Measurements from ENCODE around the gene ACTR1A. TPM values are rescaled to one million over a fixed set of nuclear protein-coding genes. Genes with fewer than 3 reads are reported as not detected.

The ACTR1A gene
- polyA plus RNA-seq, 1 donor (not counting 4 experiments of a cell fraction or from before 2014, with no cell fraction given), result 162 TPM

GRCh38 chr10:102458656-102459055 is 43.9 kb downstream of the ACTR1A start:
- dilution Hi-C loops (cut with MboI; ENCODE audit: extremely low pct_ligation_motif_present, low sequenced_read_pairs), result no loop called here
- Histone ChIP-seq H2AFZ (ENCODE audit: control insufficient read depth, low read length) (no peak overlapping the region), H3K4me3 (ENCODE audit: control insufficient read depth in 2 of 3, extremely low read depth in 1 of 3, insufficient read depth in 2 of 3, low read depth in 1 of 3, low read length in 3 of 3) (no peak overlapping the region), H3K79me2 (ENCODE audit: control insufficient read depth, insufficient read depth, low read length) (no peaks in the 10 kb centered on the region), H3K27ac (ENCODE audit: control insufficient read depth, insufficient read depth, low read length) (no peak overlapping the region), H3K4me1 (ENCODE audit: control insufficient read depth, extremely low read depth, insufficient read depth, low read length) (peaks cover 23% of the 10 kb centered on the region), H4K20me1 (ENCODE audit: control insufficient read depth, extremely low read depth, insufficient read depth, low read length) (no peaks in the 10 kb centered on the region), H3K9me3 (ENCODE audit: control insufficient read depth, low read depth, low read length) (no peaks in the 10 kb centered on the region), H3K36me3 (ENCODE audit: control insufficient read depth in 2 of 2, extremely low read depth in 1 of 2, insufficient read depth in 2 of 2, low read length in 2 of 2) (peaks cover 0 to 5% of the 10 kb centered on the region in 2 experiments), H3K27me3 (ENCODE audit: control insufficient read depth, extremely low read depth, insufficient read depth, low read length) (no peaks in the 10 kb centered on the region), H3K9me1 (ENCODE audit: control insufficient read depth, extremely low read depth, insufficient read depth, low read length) (peaks cover 3% of the 10 kb centered on the region), H3K9ac (ENCODE audit: control insufficient read depth, extremely low read depth, insufficient read depth, low read length) (no peak overlapping the region), H3K4me2 (ENCODE audit: control insufficient read depth, extremely low read depth, insufficient read depth, low read depth, low read length) (no peak overlapping the region)
- DNase-seq (ENCODE audit: low read depth, low spot score) (no peak), FAIRE-seq (no peak)
- TF ChIP-seq CTCF (optimal IDR thresholded peaks at IDR 0.05 in 1 of 3, IDR thresholded peaks at IDR 0.05 in 1 of 3, conservative IDR thresholded peaks at IDR 0.05 in 1 of 3; ENCODE audit: extremely low read depth in 1 of 3, insufficient read depth in 2 of 3, low read length in 3 of 3), result no peak
- TF ChIP-seq EZH2 (IDR thresholded peaks at IDR 0.05; ENCODE audit: low read length), result no peak

- dilution Hi-C loops (cut with MboI; ENCODE audit: extremely low pct_ligation_motif_present, low sequenced_read_pairs), result no loop called here
- TF ChIP-seq CTCF (optimal IDR thresholded peaks at IDR 0.05 in 1 of 3, IDR thresholded peaks at IDR 0.05 in 1 of 3, conservative IDR thresholded peaks at IDR 0.05 in 1 of 3; ENCODE audit: extremely low read depth in 1 of 3, insufficient read depth in 2 of 3, low read length in 3 of 3) (no peak), EZH2 (IDR thresholded peaks at IDR 0.05; ENCODE audit: low read length) (no peak)
These were observed 44.8 kb downstream of the ACTR1A start for GRCh38 chr10:102457591-102458150.

More at GRCh38 chr10:102457591-102458150, 44.8 kb downstream of the ACTR1A start:
- Histone ChIP-seq H3K27me3 (ENCODE audit: control insufficient read depth, extremely low read depth, insufficient read depth, low read length) (no peaks in the 10 kb centered on the region), H3K79me2 (ENCODE audit: control insufficient read depth, insufficient read depth, low read length) (no peaks in the 10 kb centered on the region), H3K9ac (ENCODE audit: control insufficient read depth, extremely low read depth, insufficient read depth, low read length) (no peak overlapping the region), H2AFZ (ENCODE audit: control insufficient read depth, low read length) (no peak overlapping the region), H4K20me1 (ENCODE audit: control insufficient read depth, extremely low read depth, insufficient read depth, low read length) (no peaks in the 10 kb centered on the region), H3K4me1 (ENCODE audit: control insufficient read depth, extremely low read depth, insufficient read depth, low read length) (peaks cover 22% of the 10 kb centered on the region), H3K4me2 (ENCODE audit: control insufficient read depth, extremely low read depth, insufficient read depth, low read depth, low read length) (no peak overlapping the region), H3K27ac (ENCODE audit: control insufficient read depth, insufficient read depth, low read length) (no peak overlapping the region), H3K4me3 (ENCODE audit: control insufficient read depth in 2 of 3, extremely low read depth in 1 of 3, insufficient read depth in 2 of 3, low read depth in 1 of 3, low read length in 3 of 3) (no peak overlapping the region), H3K9me3 (ENCODE audit: control insufficient read depth, low read depth, low read length) (no peaks in the 10 kb centered on the region), H3K36me3 (ENCODE audit: control insufficient read depth in 2 of 2, extremely low read depth in 1 of 2, insufficient read depth in 2 of 2, low read length in 2 of 2) (peaks cover 0 to 5% of the 10 kb centered on the region in 2 experiments), H3K9me1 (ENCODE audit: control insufficient read depth, extremely low read depth, insufficient read depth, low read length) (peaks cover 3% of the 10 kb centered on the region)
- FAIRE-seq, result no peak
- no peak for DNase-seq (ENCODE audit: low read depth, low spot score)

All from keratinocyte (primary cell).